HG02623 (cell line): Measurements from ENCODE around the gene DMP1.

Experiments used
- ATAC-seq: cut with Tn5 transposase; IDR thresholded peaks from one replicate; pipeline ENCODE4 v1.9.1; 2021; ENCODE audit warnings: moderate library complexity; ENCODE audit not compliant: unreplicated experiment

Gene DMP1, protein sequence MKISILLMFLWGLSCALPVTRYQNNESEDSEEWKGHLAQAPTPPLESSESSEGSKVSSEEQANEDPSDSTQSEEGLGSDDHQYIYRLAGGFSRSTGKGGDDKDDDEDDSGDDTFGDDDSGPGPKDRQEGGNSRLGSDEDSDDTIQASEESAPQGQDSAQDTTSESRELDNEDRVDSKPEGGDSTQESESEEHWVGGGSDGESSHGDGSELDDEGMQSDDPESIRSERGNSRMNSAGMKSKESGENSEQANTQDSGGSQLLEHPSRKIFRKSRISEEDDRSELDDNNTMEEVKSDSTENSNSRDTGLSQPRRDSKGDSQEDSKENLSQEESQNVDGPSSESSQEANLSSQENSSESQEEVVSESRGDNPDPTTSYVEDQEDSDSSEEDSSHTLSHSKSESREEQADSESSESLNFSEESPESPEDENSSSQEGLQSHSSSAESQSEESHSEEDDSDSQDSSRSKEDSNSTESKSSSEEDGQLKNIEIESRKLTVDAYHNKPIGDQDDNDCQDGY

DNA sequence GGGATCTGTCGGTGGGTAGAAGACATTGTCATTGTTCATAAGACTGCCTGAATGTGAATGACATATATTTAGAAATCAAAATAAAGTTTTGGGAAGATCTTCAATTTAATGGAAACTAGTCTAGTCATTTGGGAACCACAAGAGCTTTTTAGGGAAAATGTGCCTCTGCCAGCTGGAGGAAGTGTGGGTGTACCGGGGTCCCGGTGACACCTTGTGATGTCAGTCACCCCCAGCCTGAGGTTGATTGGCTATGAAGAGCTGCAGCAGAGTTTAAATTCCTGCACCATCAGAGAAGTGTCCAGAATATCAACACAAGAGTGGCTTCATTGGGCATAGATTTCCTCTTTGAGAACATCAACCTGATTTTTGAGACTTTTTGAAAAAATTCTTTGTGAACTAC lies at the start of gene DMP1:
DMP1 (plus strand) TSS at position 301 of the 400 bp plus-strand sequence. CDS start 6,213 bp downstream, outside the sequence.
- ATAC-seq, result no peak

DNA sequence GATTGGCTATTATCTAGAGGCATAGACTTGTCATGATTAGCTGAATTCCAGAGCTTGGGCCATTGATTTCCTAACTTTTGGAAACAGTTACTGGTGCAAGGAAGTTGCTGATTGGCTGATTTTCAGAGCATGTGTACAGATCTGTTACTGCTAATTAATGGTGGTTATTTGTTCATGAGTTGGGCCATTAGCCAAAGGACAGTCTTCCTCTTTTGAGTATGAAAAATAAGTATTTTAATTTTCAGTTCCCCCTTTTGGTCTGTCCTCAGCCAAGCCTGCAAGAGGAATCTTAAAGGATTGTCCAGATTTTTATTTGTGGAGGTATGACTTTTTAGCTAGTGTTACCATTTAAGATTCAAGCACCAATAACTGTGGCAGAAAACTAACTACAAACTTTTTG lies 48.7 kb upstream of the DMP1 start:
- no peak for ATAC-seq

DNA sequence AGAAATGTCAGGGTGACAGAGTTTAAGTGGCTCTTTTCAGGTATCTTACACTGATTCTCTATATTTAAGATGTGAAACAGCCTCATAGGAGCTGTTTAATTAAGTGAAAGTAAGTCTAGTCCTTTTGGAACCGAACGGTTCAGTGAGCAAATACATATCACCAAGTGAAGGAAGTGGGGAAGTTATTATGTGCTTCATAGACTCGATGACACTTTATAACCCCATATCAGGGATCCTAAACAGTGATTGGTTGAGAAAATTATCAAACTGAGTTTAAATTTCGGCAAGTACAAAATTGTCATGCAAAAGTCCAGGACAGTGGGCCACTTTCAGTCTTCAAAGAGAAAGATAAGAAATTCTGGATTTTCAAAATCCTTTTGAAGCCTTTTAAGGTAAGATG lies 41.9 kb upstream of the DMP1 start, which contains the start of gene DSPP:
DSPP (plus strand) TSS at position 301 of the 400 bp plus-strand sequence. CDS start 2,380 bp downstream, outside the sequence.
- ATAC-seq, result no peak

DNA sequence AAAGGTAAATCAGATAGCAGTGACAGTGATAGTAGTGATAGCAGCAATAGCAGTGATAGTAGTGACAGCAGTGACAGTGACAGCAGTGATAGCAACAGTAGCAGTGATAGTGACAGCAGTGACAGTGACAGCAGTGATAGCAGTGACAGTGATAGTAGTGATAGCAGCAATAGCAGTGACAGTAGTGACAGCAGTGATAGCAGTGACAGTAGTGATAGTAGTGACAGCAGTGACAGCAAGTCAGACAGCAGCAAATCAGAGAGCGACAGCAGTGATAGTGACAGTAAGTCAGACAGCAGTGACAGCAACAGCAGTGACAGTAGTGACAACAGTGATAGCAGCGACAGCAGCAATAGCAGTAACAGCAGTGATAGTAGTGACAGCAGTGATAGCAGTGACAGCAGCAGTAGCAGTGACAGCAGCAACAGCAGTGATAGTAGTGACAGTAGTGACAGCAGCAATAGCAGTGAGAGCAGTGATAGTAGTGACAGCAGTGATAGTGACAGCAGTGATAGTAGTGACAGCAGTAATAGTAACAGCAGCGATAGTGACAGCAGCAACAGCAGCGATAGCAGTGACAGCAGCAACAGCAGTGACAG lies 35.7 kb upstream of the DMP1 start:
- no peak for ATAC-seq

DNA sequence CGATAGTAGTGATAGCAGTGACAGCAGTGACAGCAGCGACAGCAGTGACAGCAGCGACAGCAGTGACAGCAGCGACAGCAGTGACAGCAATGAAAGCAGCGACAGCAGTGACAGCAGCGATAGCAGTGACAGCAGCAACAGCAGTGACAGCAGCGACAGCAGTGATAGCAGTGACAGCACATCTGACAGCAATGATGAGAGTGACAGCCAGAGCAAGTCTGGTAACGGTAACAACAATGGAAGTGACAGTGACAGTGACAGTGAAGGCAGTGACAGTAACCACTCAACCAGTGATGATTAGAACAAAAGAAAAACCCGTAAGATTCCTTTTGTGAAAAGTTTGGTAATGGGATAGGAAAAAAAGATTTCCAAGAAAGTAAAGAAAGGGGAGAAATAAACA lies 33.8 kb upstream of the DMP1 start:
- no peak for ATAC-seq

DNA sequence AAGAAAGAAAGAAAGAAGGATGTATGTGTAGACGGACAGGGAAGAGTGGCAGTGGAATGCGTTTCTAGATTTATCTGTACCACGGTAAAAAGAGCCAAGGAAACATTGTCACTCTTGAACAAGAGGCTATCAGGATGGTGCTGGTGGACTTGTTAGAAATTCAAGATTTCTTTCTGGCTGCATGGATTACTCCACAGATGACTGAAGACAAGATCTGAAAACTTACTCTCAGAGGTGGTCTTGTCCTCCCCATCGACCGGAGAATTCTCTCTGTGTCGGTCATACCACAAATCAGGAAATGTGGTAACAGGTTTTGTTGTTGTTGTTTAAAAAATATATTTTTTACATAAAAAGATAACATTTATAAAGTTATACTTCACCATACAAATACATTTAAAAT lies 30.0 kb upstream of the DMP1 start:
- ATAC-seq, result no peak

DNA sequence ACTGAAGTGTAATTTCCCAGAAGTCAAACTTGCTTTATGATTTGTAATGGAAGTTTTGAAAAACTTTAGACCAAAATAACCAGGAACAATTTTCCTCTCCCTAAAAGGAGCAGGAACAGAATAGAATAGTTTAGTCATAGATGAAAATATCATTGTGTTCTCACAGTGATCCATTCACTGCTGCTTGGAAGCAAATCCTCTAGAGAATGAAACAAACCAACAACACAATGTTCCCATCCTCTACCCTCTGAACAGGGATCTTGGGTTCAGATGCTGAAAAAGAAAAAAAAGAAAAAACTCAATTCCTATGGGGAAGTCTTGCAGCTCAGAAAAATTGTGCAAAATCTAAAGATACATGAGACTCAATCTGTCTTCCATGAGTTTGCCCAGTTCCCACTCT lies 29.6 kb upstream of the DMP1 start:
- ATAC-seq, result no peak

DNA sequence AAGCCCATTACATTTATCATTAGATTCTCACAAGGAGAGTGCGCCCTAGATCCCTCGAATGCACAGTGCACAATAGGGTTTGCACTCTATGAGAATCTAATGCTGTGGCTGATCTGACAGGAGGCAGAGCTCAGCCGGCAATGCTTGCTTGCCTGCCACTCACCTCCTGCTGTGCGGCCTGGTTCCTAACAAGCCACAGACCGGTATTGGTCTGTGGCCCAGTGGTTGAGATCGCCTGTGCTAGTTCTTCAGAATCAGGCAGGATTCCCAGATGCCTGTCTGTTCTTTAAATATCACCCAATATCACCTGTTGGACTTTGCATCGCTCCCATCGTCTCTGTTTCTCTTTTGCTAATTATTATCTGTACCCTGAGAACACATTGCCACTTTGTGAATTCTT lies 27.8 kb upstream of the DMP1 start:
- no peak for ATAC-seq

DNA sequence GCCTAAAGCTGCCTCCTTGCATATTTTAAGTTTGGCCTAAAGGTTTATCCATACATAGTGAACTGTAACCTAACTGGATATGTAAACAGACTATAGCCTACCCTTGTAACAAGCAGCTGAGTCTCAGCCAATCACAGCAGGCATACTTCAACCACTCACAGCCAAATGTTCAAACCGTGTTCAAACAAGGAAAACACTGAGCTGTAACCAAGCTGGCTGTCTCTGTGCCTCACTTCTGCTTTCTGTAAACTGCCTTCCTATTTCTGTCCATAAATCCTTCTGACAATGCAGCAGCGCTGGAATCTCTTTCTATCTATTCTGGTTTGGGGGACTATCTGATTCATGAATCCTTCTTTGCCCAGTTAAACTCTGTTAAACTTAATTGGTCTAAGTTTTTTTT lies 25.4 kb upstream of the DMP1 start:
- ATAC-seq, result no peak

DNA sequence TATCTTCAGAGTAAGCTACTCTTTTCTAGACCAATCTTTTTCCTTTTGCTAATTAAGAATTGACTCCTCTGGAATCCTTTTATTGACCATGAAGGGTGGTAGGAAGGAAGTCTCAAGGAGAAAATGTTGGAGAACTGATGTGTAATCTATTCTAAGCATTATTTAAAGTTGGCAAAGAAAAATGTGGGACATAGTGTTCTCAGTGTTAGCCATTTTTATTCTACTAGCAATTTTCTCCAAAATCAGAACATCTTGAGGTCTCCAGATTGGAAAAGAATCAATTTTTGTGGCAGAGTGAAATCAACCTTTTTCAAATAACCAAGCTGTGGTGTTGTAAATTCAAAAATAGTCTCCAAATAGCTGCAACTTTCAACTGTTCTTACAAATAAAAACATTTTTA lies 18.4 kb upstream of the DMP1 start:
- no peak for ATAC-seq

DNA sequence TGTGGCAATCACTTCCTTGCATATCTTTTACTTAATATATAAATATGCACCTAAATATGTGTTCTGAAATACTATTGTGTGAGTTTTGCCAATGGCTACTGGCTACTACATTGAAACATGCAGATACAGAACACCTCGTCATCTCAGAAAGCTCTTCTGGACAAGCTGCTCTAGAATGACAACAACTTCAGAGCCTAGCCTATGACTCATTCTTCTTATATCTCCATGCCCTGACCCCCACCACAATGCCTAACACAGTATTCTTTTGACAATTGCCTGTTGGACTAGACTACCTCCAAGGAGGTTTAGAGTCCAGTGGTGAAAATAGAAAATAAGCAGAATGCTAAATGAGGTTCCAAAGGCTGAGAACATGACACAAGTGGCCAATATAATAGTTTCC lies 17.6 kb upstream of the DMP1 start:
- ATAC-seq, result no peak

DNA sequence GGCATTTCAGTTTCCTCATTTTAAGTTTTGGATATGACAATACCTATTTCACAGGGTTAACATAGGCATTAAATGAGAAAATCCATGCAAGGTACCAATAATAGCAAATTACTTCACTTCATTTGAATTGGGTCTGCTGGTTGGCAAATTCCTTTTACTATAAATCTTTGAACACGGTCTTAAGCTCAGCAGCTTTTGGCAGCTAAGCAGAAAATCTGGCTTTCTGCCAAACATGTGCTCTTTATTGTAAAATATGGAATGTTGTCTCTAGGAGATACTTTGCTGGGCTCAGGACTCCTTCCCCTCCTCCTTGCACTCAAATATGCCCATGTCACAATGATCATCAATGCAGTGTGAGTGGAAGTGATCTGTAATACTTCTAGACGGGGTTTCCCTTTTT lies 16.8 kb upstream of the DMP1 start:
- ATAC-seq, result no peak

DNA sequence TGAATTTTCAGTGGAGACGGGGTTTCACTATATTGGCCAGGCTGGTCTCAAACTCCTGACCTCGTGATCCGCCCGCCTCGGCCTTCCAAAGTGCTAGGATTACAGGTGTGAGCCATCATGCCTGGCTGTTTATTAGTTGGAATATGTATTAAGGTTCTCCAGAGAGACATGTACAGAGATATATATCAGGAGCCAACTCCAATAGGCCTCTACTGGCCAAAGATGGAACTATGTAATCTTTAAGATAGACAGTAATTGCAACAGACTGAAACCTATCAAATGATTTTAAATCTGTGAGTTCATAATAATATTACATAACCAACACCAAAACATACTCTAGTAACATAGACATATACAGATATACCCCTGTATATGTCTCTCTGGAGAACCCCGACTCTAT lies 5.8 kb upstream of the DMP1 start:
- no peak for ATAC-seq

DNA sequence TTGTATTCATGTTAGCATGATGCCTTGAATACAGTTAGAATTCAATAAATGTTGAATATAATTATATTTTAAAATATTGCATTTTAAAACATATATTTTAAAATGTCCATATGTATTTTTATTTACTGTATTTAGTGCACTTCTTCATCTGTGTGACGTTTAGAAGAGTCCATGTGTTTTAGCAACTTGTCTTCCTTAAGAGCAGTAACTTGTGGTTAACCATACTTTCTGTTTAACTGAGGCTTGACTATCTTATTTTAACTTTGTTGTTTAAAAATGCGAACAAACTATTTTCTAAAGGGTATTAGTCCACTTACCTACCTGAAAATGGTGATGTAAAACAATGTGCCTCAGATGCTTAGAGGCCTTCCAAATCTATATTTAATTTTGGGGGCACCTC lies 858 bp downstream of the DMP1 start:
- ATAC-seq, result no peak

DNA sequence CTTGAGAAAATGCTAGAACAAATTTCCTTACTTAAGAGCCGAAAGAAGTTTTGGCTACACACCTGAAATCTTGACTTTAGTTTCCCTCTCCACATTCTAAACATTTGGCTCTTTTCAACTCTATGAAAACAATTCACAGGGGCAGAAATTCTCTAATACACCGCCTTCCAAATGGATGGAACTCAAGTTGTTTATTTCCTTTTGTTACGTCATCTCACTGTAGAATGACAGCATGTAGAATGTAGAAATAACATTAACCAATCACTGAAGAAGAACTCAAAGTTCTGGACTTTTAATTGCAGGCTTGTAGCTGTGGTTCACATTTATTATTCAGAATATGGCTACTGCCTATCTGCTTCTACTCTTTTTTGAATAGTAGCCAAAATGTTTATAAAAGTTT lies 1.9 kb downstream of the DMP1 start:
- ATAC-seq, result no peak

DNA sequence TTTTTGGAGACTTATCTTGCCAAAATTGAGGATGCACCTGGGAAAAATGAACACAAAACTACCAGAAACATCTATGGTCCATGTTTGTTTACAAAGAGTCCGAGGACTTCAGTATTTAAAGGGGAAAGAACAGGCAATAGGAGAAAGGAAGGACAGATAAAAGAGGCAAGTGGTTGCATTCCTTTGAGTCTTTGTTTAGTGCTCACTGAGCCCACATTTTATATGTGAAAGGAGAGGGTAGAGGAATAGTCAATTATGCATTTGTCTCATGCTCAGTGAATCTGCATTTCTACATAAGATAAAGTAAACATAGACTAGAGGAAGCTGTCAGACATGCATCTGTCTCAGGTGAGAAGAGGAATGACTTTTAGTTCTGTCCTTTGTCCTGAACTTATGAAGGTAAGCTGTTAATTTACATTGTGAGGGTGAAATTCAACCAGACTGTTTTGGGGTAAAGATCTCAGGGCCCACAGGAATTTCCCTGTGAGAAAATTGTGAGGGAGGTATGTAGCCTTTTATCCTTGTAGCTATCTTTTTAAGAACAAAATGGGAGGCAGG lies 4.5 kb downstream of the DMP1 start:
- ATAC-seq, result no peak

DNA sequence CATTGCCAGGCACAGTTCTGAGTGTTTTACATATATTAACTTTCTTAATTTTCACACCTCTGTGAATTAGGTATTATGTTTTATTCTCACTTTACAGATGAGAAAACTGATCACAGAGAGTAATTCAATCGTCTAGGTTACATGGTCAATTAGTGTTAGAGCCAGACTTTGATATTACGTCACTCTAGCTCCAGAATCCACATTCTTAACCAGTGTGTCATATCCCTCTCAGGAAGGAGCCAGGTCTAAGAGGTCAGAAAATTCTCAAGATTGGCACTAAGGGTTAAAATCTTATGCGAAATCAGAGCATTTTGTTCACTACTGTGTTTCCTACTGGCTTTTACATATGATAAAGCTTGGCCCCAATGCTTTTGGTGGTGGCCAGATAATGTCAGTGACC lies 7.4 kb downstream of the DMP1 start:
- ATAC-seq, result no peak

DNA sequence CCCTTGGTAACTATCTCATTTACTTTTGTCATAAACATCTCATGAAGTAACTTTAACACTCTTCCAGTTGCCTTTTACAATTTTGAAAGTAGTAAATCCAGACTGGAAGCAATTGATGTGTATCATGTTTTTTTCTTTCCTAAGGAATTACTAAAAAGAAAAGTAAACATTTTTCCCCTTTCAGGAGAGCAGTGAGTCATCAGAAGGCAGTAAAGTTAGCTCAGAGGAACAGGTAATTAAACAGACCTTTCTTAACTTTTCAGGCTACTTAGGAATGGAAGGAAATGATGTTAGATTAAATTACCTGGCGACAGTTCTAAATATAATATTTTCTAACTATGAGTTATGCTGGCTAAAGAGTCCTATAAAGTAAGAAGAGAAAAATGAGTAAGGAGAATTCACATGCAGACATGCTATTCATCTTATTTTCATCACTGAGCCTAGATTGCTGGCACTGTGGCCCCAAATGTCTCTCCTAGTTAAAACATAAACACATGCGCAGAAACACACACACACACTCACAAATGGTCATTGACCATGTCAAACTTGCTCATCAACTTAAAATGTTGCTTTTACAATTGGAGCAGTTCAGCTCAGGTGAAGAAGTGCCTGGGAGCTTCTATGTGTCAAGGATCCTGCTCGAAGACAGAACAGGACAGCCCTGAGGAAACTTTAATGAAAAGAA lies 9.3 kb downstream of the DMP1 start:
- ATAC-seq, result no peak

DNA sequence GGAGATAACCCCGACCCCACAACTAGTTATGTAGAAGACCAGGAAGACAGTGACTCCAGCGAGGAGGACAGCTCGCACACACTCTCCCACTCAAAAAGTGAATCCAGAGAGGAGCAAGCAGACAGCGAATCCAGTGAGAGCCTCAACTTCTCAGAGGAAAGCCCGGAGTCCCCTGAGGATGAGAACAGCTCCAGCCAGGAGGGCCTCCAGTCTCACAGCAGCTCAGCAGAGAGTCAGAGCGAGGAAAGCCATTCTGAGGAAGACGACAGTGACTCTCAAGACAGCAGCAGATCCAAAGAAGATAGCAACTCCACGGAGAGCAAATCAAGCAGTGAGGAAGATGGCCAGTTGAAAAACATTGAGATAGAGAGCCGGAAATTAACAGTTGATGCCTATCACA lies 12.8 kb downstream of the DMP1 start:
- no peak for ATAC-seq

DNA sequence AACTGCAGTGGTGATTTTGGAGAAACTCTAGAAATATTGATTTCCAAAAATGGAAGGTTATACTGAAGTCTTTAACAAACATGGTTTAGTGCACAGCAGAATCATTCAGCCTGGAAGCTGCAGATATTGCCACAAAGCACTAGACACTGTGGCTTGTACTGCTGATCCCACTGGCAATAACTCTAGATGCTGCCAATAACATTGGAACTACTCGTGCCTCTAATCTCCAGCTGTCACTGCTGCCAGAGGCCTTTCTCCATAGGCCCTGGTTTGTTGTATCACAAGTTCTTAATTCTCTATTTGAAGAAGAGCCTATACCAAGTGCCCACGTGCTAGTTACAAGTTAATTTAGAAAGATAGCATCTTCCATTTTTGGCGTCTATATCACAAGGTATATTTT lies 19.3 kb downstream of the DMP1 start:
- ATAC-seq, result no peak

DNA sequence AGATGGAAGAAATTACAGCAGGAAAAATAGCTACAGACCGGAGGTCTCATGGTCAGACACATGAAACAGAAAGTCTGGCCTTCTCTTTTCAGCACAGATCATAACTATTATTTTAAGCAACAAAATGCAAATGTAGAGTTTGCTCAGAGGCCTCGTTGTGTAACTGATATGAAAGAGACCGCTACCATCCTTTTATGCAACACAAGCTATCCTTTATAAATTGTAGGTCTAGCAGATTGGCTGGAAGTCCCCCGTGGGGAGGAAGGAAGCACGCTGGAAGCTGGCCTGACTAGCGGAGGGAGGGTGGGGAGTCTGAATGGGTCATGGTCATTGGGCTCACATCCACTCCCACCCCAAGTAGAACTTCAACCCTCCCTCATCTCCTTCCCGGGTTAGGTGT lies 27.7 kb downstream of the DMP1 start:
- peak; percentile 73 for ATAC-seq
